Measurements from ENCODE around the gene CEP350.

DNA sequence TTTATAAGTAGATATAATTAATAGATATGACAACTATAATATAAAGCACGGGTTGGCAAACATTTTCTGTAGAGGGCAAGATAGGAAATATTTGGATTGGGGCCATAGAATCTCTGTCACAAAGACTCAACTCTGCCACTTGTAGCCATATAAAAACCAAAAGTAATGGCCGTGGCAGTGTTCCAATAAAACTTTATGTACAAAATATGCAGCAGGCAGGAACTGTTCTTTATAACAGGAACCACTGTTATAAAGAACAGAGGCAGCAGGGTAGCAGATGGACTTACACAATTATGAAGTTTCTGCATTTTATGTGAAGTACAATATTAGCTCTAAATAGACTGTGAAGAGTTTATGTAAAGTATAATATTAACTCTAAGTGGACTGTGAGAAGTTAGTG, 183.2 kb downstream of the CEP350 start:
- TF ChIP-seq, protein P1, sequence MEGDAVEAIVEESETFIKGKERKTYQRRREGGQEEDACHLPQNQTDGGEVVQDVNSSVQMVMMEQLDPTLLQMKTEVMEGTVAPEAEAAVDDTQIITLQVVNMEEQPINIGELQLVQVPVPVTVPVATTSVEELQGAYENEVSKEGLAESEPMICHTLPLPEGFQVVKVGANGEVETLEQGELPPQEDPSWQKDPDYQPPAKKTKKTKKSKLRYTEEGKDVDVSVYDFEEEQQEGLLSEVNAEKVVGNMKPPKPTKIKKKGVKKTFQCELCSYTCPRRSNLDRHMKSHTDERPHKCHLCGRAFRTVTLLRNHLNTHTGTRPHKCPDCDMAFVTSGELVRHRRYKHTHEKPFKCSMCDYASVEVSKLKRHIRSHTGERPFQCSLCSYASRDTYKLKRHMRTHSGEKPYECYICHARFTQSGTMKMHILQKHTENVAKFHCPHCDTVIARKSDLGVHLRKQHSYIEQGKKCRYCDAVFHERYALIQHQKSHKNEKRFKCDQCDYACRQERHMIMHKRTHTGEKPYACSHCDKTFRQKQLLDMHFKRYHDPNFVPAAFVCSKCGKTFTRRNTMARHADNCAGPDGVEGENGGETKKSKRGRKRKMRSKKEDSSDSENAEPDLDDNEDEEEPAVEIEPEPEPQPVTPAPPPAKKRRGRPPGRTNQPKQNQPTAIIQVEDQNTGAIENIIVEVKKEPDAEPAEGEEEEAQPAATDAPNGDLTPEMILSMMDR (IDR thresholded peaks at IDR 0.05), result no peak
- no peak for TF ChIP-seq POLR2A (IDR thresholded peaks at IDR 0.05)

All from body of pancreas (tissue), 4 donors.